H1 (cell line): Measurements from ENCODE around the gene KANSL2.

Experiments used
- CTCF ChIP-seq, 3 experiments: IDR thresholded peaks; 1 replicate in 2 of 3; 2 replicates in 1 of 3; pipeline versions ENCODE4 v1.5.1 to v1.6.1; 2011; ENCODE audit warnings: low read length in 3 of 3, mild to moderate bottlenecking in 3 of 3, inconsistent platforms in 2 of 3, low read depth in 1 of 3, moderate library complexity in 1 of 3; ENCODE audit not compliant: insufficient read depth in 1 of 3; ENCODE audit errors: control extremely low read depth in 1 of 3
- GABPA ChIP-seq: IDR thresholded peaks from 2 replicates; pipeline ENCODE4 v1.6.1; 2011; ENCODE audit warnings: mild to moderate bottlenecking, low read length, moderate library complexity, borderline replicate concordance; ENCODE audit not compliant: insufficient read depth
- MAX ChIP-seq: IDR thresholded peaks from 2 replicates; pipeline ENCODE4 v1.6.1; 2012; ENCODE audit warnings: inconsistent platforms

- TF ChIP-seq CTCF (IDR thresholded peaks at IDR 0.05; ENCODE audit: control extremely low read depth in 1 of 3, insufficient read depth in 1 of 3, low read depth in 1 of 3, low read length in 3 of 3) (no peak), GABPA (no peak), MAX (no peak)
Measured at GRCh38 chr12:48688836-48689235, 6.8 kb upstream of the KANSL2 start.
